ENCODE results near the gene LAMB4. TPM values are rescaled to one million over a fixed set of nuclear protein-coding genes. Genes with fewer than 3 reads are reported as not detected.

LAMB4 gene, protein sequence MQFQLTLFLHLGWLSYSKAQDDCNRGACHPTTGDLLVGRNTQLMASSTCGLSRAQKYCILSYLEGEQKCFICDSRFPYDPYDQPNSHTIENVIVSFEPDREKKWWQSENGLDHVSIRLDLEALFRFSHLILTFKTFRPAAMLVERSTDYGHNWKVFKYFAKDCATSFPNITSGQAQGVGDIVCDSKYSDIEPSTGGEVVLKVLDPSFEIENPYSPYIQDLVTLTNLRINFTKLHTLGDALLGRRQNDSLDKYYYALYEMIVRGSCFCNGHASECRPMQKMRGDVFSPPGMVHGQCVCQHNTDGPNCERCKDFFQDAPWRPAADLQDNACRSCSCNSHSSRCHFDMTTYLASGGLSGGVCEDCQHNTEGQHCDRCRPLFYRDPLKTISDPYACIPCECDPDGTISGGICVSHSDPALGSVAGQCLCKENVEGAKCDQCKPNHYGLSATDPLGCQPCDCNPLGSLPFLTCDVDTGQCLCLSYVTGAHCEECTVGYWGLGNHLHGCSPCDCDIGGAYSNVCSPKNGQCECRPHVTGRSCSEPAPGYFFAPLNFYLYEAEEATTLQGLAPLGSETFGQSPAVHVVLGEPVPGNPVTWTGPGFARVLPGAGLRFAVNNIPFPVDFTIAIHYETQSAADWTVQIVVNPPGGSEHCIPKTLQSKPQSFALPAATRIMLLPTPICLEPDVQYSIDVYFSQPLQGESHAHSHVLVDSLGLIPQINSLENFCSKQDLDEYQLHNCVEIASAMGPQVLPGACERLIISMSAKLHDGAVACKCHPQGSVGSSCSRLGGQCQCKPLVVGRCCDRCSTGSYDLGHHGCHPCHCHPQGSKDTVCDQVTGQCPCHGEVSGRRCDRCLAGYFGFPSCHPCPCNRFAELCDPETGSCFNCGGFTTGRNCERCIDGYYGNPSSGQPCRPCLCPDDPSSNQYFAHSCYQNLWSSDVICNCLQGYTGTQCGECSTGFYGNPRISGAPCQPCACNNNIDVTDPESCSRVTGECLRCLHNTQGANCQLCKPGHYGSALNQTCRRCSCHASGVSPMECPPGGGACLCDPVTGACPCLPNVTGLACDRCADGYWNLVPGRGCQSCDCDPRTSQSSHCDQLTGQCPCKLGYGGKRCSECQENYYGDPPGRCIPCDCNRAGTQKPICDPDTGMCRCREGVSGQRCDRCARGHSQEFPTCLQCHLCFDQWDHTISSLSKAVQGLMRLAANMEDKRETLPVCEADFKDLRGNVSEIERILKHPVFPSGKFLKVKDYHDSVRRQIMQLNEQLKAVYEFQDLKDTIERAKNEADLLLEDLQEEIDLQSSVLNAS (N-terminal part only)
- total RNA-seq = 0.47 TPM

GRCh38 chr7:108130261-108130660, at the start of gene LAMB4:
Gene LAMB4, minus strand, starts transcription at chr7:108130361. Its CDS starts 7,197 bp downstream, at chr7:108123164.
- no peak for DNase-seq

DNA sequence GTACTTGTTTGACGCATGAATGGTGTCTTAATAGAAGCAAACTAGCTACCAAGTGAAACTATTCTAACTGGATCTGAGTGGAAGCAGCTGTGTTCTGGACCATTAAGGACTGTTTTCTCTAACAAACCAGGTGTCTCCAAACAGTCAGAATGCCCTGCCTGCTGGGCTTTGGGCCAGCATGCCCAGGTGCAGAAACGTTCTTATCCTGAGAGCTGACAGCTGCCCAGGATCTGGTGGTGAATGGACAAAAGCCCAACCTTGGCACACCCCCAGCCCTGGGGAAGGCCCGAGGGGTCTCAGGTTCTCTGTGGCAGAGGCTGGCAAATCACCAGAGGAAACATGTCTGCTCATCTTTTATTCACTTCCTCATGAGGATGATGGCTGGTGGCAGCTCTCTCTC, 48.2 kb upstream of the LAMB4 start:
- no peak for DNase-seq

- DNase-seq = no peak
Observed at GRCh38 chr7:108171164-108171563, 41.0 kb upstream of the LAMB4 start.

DNA sequence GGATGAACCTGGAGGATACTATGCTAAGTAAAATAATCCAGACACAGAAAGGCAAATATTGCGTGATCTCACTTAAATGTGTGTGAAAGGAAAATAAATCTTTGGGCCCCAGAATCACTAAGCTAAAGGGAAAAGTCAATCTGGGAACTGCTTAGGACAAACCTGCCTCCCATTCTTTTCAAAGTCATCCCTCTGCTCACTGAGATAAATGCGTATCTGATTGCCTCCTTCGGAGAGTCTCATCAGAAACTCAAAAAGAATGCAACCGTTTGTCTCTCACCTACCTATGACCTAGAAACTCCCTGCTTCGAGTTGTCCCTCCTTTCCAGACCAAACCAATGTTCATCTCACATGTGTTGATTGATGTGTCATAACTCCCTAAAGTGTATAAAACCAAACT, 40.1 kb upstream of the LAMB4 start:
- DNase-seq = no peak

GRCh38 chr7:108167460-108167859, 37.3 kb upstream of the LAMB4 start:
- no peak for DNase-seq

- DNase-seq = no peak
Observed at GRCh38 chr7:108166687-108167086, 36.5 kb upstream of the LAMB4 start.

- no peak for DNase-seq
Observed at GRCh38 chr7:108165723-108166122, 35.6 kb upstream of the LAMB4 start.

DNA sequence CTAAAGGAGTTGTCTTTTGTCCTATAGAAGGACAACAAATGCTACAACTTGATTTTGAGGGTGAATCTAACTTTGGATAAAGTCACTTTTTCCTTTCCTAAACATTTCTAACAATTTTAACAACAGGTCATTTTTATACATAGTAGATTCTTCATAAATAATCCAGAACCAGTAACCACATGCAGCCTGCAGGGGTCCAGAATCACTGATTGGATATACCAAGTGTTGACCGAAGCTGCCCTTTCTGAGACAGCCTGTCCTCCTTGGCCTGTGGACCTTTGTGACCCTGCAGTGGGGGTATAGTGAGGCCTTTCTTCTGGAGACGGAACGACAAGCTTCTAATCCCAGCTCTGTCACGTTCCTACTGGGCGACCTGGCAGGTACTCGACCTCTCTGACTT, 34.8 kb upstream of the LAMB4 start:
- DNase-seq = no peak

- no peak for DNase-seq
Observed at GRCh38 chr7:108164342-108164741, 34.2 kb upstream of the LAMB4 start.

GRCh38 chr7:108158776-108159175, 28.6 kb upstream of the LAMB4 start:
- no peak for DNase-seq

GRCh38 chr7:108157606-108158335, 27.6 kb upstream of the LAMB4 start:
- no peak for DNase-seq

- DNase-seq = no peak
Observed at GRCh38 chr7:108156897-108157605, 26.9 kb upstream of the LAMB4 start.

DNA sequence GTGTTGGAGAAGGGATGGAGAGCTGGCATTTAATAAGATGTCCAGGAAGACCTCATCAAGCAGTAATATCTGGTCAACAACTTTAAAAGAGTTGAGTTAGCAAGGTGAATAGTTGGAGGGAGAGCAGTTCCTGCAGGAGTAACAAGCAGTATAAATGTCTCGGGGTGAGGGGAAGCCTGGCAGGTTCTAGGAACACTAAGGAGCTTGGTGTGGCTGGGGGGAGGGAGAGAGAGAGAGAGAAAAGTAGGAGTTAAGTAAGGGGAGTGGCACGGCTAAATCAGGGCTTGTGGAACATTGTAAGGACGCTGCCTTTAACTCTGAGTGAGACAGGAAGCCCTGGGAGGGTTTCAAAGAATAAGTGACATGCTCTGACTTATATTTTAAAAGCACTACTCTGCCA, 22.0 kb upstream of the LAMB4 start:
- no peak for DNase-seq

DNA sequence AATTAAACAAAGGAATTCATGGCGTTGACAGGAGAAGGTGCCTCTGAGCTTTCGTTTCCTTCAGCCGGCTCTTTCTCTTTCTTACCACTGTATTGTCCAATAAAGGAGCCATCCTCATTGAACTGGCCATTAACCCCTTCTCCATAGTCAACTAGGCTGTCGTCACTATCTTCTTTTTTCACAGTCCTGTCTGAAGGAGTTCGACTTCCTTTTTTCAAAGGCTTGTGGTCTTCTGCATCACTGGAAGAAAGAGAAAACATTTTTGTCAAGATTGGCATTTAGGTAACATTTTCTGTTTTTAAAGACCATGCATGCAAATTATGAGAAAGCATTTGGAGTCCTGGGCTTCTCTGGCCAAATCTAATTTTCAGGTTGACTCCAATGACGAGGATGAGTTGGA, 19.7 kb upstream of the LAMB4 start:
- no peak for DNase-seq

GRCh38 chr7:108149119-108149518, 19.0 kb upstream of the LAMB4 start:
- DNase-seq = no peak

- DNase-seq = no peak
Observed at GRCh38 chr7:108147031-108147563, 16.9 kb upstream of the LAMB4 start.

GRCh38 chr7:108146070-108146842, 16.1 kb upstream of the LAMB4 start:
- peak; percentile 63 for DNase-seq

DNA sequence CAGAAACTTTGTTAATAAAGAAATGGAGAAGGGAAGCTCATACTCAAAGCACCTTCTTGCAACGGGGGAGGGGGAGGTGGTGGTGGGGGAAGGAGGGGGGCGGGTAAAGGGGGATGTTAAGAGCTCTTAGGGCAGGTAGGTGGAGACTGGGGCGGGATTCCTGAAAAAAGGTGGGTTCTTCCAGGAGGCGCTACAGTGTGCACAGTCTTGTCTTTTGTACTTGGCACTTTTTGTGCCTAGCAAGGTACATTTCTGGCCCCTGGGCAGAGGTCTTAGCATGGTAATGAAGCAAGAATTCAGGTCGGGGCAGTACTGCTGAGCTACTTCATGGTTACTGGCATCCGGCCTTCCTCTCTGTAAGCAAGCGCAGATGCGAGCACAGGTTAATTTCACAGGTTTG, 15.2 kb upstream of the LAMB4 start:
- no peak for DNase-seq

- DNase-seq = no peak
Observed at GRCh38 chr7:108144931-108145330, 14.8 kb upstream of the LAMB4 start.

All from occipital lobe (tissue), 2 donors.